Measurements from ENCODE around the gene CTNNBIP1. TPM values are rescaled to one million over a fixed set of nuclear protein-coding genes. Genes with fewer than 3 reads are reported as not detected.

The CTNNBIP1 gene
- total RNA-seq, 4 donors from 2014 or later = 478 to 742 (median 566) TPM

GRCh38 chr1:9838946-9839345, 71.1 kb downstream of the CTNNBIP1 start:
- peak in 1 of 2 donors; percentile 80 for DNase-seq (ENCODE audit: low spot score in 2 of 2)

GRCh38 chr1:9836632-9836960, 73.5 kb downstream of the CTNNBIP1 start:
- H3K4me3 ChIP-seq (ENCODE audit: low read depth, poor library complexity, severe bottlenecking) = no peak overlapping the region
- DNase-seq (ENCODE audit: low spot score in 2 of 2) = no peak
- WGBS, 2 donors = 48 to 53% methylated on average over 5 of the region's 5 CpGs
- intact Hi-C loops (cut with DNase I; ENCODE audit: low total_unique reads) = no loop called here
- no peak for TF ChIP-seq CTCF (IDR thresholded peaks at IDR 0.05)

More at GRCh38 chr1:9838946-9839345, 71.1 kb downstream of the CTNNBIP1 start:
- intact Hi-C loops (cut with DNase I; ENCODE audit: low total_unique reads) = no loop called here
- TF ChIP-seq POLR2A (IDR thresholded peaks at IDR 0.05) (no peak), CTCF (IDR thresholded peaks at IDR 0.05) (no peak)
- WGBS, 2 donors = 49 to 61% methylated on average over 10 of the region's 10 CpGs
- no peak overlapping the region for H3K4me3 ChIP-seq (ENCODE audit: low read depth, poor library complexity, severe bottlenecking)

- H3K4me3 ChIP-seq (ENCODE audit: low read depth, poor library complexity, severe bottlenecking) = no peak overlapping the region
- TF ChIP-seq POLR2A (IDR thresholded peaks at IDR 0.05) = no peak
- no peak for TF ChIP-seq CTCF (IDR thresholded peaks at IDR 0.05)
- WGBS, 2 donors = 23 to 30% methylated on average over 13 to 14 of the region's 15 CpGs
- intact Hi-C loops (cut with DNase I; ENCODE audit: low total_unique reads) = no loop called here
- DNase-seq (ENCODE audit: low spot score in 2 of 2) = peak; percentile 58 to 89
These were observed 74.1 kb downstream of the CTNNBIP1 start for GRCh38 chr1:9835758-9836631.

GRCh38 chr1:9835404-9835757, 74.7 kb downstream of the CTNNBIP1 start:
- TF ChIP-seq CTCF (IDR thresholded peaks at IDR 0.05) = no peak
- no peak for TF ChIP-seq POLR2A (IDR thresholded peaks at IDR 0.05)
- H3K4me3 ChIP-seq (ENCODE audit: low read depth, poor library complexity, severe bottlenecking) = no peak overlapping the region
- DNase-seq (ENCODE audit: low spot score in 2 of 2) = peak in 1 of 2 donors; percentile 81
- intact Hi-C loops (cut with DNase I; ENCODE audit: low total_unique reads) = no loop called here
- WGBS, 2 donors = 33 to 42% methylated on average over 7 to 9 of the region's 9 CpGs

GRCh38 chr1:9833632-9834031, 76.4 kb downstream of the CTNNBIP1 start:
- TF ChIP-seq CTCF (IDR thresholded peaks at IDR 0.05) = no peak
- TF ChIP-seq POLR2A (IDR thresholded peaks at IDR 0.05) = no peak
- WGBS, 2 donors = 70 to 73% methylated on average over 3 of the region's 3 CpGs
- no peak overlapping the region for H3K4me3 ChIP-seq (ENCODE audit: low read depth, poor library complexity, severe bottlenecking)
- peak in 1 of 2 donors; percentile 23 for DNase-seq (ENCODE audit: low spot score in 2 of 2)
- intact Hi-C loops (cut with DNase I; ENCODE audit: low total_unique reads) = no loop called here

Measured in lower leg skin (tissue), 4 donors.